Measurements from ENCODE around the gene UBE2S.
A peak's percentile ranks its signal among the peaks of the same experiment; 100 is the strongest.
"Not testable (repeated sequence)": the region's sequence is repeated elsewhere in the genome, so short reads cannot be mapped to it uniquely, and the experiment has no call there.

The UBE2S gene

DNA sequence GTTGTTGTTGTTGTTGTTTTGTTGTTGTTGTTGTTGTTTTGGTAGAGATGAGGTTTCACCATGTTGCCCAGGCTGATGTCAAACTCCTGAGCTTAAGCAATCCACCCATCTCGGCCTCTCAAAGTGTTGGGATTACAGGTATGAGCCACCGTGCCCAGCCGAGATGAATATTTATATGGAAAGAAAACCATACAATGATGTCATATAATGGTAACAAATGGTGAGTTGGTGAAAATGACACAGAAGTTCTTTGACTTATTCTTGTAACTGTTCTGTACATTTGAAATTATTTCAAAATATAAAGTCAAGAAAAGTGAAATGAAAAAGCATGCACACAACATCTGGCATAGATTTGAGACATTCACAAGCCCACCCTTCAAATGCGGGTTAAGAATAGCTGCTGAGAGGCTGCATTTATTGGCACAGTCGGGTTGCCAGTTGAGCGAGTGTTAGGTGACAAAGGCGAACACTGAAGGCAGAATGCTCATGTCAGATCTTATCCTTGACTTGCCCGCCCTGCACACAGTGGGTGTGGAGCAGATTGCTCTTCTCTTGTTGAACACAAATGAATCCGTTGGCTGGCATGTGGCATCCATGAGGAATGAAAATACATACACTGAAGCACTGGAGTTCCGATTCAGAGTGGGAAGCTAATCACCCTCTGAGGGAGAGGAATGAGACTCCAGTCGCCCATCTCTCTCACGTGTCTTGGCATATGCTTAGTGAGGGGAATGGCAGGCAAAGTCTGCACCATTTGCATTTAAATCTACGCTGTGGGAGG is 15.8 kb upstream of the UBE2S start:
- ChIA-PET POLR2A (no interaction called here), CTCF (interaction anchor here (1.0 to 2.2 kb wide), 4 partner anchors 81 to 282 kb away, joined by 3 to 7 read pairs (median 5); no protein-coding TSS in a partner anchor)
- H3K4me3 ChIP-seq (ENCODE audit: low read depth, low read length): no peak overlapping the region
- TF ChIP-seq, protein P1, sequence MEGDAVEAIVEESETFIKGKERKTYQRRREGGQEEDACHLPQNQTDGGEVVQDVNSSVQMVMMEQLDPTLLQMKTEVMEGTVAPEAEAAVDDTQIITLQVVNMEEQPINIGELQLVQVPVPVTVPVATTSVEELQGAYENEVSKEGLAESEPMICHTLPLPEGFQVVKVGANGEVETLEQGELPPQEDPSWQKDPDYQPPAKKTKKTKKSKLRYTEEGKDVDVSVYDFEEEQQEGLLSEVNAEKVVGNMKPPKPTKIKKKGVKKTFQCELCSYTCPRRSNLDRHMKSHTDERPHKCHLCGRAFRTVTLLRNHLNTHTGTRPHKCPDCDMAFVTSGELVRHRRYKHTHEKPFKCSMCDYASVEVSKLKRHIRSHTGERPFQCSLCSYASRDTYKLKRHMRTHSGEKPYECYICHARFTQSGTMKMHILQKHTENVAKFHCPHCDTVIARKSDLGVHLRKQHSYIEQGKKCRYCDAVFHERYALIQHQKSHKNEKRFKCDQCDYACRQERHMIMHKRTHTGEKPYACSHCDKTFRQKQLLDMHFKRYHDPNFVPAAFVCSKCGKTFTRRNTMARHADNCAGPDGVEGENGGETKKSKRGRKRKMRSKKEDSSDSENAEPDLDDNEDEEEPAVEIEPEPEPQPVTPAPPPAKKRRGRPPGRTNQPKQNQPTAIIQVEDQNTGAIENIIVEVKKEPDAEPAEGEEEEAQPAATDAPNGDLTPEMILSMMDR (IDR thresholded peaks at IDR 0.05; ENCODE audit: insufficient read depth, low read length, missing control alignments): no peak
- no peak for DNase-seq (ENCODE audit: low read depth, low spot score)

DNA sequence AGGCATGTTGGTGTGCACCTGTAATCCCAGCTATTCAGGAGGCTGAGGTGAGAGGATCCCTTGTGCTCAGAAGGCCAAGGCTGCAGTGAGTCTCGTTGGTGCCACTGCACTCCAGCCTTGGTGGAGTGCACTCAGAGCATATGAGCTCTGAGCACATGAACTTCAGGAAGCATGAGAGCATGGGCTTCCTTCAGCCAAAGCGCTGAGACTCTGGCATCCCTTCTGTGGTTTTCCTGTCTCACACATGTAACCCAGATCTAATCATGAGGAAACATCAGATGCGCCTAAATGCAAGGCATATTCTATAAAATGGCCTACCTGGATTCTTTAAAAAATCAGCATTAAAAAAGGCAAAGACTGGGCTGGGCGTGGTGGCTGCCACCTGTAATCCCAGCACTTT is 13.7 kb upstream of the UBE2S start:
- H3K4me3 ChIP-seq (ENCODE audit: low read depth, low read length); POLR2A ChIA-PET; DNase-seq (ENCODE audit: low read depth, low spot score): not testable (repeated sequence)
- CTCF ChIA-PET: interaction anchor here (4.3 to 4.5 kb wide), 2 partner anchors 84 to 119 kb away, joined by 28 to 33 read pairs; no protein-coding TSS in a partner anchor

DNA sequence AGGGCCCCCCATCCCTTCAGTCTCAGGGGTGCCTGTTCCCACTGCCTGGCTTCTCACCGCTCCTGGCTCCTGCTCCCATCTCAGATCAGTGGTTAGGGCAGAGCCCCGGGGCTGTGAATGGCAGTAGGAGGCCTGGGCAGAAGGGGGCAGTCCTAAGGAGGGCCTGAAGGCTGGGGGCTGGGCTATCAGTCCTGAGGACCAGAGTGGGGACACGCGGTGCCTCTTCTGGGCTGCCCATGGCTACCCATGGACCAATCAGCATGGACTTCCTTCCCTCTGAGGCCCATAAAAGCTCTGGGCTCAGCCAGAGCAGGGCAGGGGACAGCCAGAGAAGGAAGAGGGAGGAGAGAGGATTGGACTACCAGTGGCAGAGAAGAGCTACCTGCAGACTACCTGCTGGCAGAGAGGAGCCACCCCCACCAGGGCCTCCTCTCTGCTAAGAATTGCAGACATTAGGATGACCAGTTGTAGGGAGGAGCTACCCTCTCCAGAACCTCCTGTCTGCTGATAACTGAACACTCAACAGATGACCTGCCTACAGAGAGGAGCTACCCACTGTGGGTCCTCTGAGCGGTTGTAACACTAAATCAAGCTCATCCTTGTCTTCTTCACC is 12.1 kb upstream of the UBE2S start:
- H3K4me3 ChIP-seq (ENCODE audit: low read depth, low read length): no peak overlapping the region
- ChIA-PET POLR2A (interaction anchor here (0.6 to 2.8 kb wide), 2 partner anchors 12 to 302 kb away, joined by 3 to 15 read pairs; partner anchors contain the start of gene UBE2S), CTCF (interaction anchor here (0.9 to 5.2 kb wide), 10 partner anchors 9 to 332 kb away, joined by 3 to 90 read pairs (median 6); partner anchors contain the start of gene ZNF865)
- TF ChIP-seq, protein P1 (IDR thresholded peaks at IDR 0.05; ENCODE audit: insufficient read depth, low read length, missing control alignments): no peak
- DNase-seq (ENCODE audit: low read depth, low spot score): no peak

DNA sequence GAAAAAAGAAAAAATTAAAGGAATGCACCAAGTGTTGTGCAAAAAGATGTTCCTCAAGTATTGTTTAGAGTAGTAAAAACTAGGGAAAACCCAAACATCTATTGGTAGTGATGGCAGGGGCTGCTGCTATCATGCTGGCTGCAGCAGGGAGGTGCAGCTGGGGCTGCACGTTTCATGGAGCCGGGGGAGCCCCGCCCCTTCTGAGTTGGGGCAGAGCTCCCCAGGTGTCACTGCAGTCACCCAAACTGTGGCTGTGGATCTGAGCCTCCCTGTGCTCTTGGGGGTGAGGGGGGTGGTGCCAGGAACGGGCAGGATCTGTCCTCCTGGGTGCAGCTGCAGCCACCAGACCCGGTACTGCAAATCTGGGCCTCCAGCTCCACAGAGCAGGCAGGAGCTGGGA is 11.5 kb upstream of the UBE2S start:
- TF ChIP-seq, protein P1 (IDR thresholded peaks at IDR 0.05; ENCODE audit: insufficient read depth, low read length, missing control alignments): no peak
- DNase-seq (ENCODE audit: low read depth, low spot score): no peak
- no peak overlapping the region for H3K4me3 ChIP-seq (ENCODE audit: low read depth, low read length)
- ChIA-PET CTCF (interaction anchor here (0.8 to 5.2 kb wide), 22 partner anchors 9 to 331 kb away, joined by 3 to 90 read pairs (median 6); partner anchors contain the start of genes PPP6R1, UBE2S and ZNF865), POLR2A (interaction anchor here (2.8 kb wide), 1 partner anchor 12 kb away, joined by 15 read pairs; the partner anchor contains the start of gene UBE2S)

DNA sequence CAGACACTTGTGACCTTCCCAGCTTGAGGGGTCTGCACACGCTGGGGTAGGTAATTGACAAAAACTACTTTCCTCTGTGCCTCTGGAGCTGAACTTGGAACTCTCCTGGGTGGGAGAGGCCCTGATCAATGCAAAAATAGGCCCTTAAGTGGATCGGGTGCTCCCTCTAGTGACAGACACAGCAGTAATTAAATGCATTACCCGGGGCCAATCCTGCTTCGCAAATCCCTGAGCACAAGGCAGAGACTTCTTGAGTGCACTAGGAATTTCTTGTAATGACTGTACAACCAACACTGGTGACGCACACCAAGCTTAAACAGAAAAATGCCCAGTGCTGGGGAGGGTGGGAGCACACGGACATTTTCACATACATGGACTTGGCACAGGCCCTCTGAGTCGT is 10.6 kb upstream of the UBE2S start:
- CTCF ChIA-PET: interaction anchor here (0.6 to 5.2 kb wide), 41 partner anchors 9 to 940 kb away, joined by 3 to 90 read pairs (median 5); partner anchors contain the start of genes DNAAF3, KMT5C, PPP6R1 and SSC5D
- peak; percentile 63 for DNase-seq (ENCODE audit: low read depth, low spot score)
- POLR2A ChIA-PET: interaction anchor here (0.9 to 2.8 kb wide), 2 partner anchors 11 to 159 kb away, joined by 3 to 15 read pairs; partner anchors contain the start of genes PPP6R1 and UBE2S
- H3K4me3 ChIP-seq (ENCODE audit: low read depth, low read length): no peak overlapping the region
- TF ChIP-seq, protein P1 (IDR thresholded peaks at IDR 0.05; ENCODE audit: insufficient read depth, low read length, missing control alignments): peak; percentile 68

DNA sequence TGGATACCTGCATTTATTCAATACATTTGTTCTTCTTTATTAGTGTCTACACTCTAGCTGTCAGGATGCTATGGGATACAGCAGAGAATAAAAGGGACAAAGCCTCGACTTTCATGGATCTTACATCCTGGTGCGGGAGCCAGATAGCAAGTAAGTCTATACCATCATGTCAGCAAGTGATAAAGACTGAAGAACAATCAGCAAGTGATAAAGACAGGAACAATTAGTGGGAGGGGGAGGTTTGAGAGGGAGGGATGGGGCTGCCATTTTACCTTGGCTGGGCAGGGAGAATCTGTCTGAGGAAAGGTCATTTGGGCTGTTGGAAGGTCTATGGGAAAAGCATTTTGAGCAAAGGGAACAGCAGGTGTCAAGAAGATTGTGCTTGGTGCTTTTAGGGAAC is 2.6 kb upstream of the UBE2S start:
- H3K4me3 ChIP-seq (ENCODE audit: low read depth, low read length): no peak overlapping the region
- CTCF ChIA-PET: interaction anchor here (0.8 to 2.8 kb wide), 5 partner anchors 9 to 150 kb away, joined by 3 to 42 read pairs (median 9); no protein-coding TSS in a partner anchor
- POLR2A ChIA-PET: no interaction called here
- DNase-seq (ENCODE audit: low read depth, low spot score): no peak
- TF ChIP-seq, protein P1 (IDR thresholded peaks at IDR 0.05; ENCODE audit: insufficient read depth, low read length, missing control alignments): no peak

DNA sequence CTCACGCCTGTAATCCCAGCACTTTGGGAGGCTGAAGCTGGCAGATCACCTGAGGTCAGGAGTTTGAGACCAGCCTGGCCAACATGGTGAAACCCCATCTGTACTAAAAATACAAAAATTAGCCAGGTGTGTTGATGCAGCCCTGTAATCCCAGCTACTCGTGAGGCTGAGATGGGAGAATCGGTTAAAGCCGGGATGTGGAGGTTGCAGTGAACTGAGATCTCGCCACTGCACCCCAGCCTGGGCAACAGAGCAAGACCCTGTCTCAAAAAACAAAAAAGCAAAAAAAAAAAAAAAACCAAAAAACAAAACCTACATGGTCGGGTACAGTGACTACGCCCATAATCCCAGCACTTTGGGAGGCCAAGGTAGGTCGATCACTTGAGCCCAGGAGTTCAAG is 1.6 kb upstream of the UBE2S start:
- DNase-seq (ENCODE audit: low read depth, low spot score); POLR2A ChIA-PET: not testable (repeated sequence)
- CTCF ChIA-PET: interaction anchor here (0.8 to 2.8 kb wide), 7 partner anchors 10 to 268 kb away, joined by 3 to 42 read pairs (median 6); no protein-coding TSS in a partner anchor

More for the DNA sequence above, 1.6 kb upstream of the UBE2S start:
- H3K4me3 ChIP-seq (ENCODE audit: low read depth, low read length): not testable (repeated sequence)

Data from AG04449 (cell line).